ENCODE data around the gene CCL5.

CCL5 gene

GRCh38 chr17:35867574-35867973, 12.6 kb downstream of the CCL5 start:
- H3K4me3 ChIP-seq: no peak overlapping the region
- no peaks in the 10 kb centered on the region; the same call in 1 of the 2 replicates for H3K36me3 ChIP-seq (ENCODE audit: insufficient read depth, low read length)
- TF ChIP-seq FOXP2 (optimal IDR thresholded peaks at IDR 0.05; ENCODE audit: control extremely low read depth, extremely low read length, insufficient read depth): no peak
- TF ChIP-seq POLR2AphosphoS5 (IDR thresholded peaks at IDR 0.05; ENCODE audit: borderline replicate concordance, low read depth, low read length): no peak
- no peak for TF ChIP-seq EZH2 (IDR thresholded peaks at IDR 0.05)
- H3K9me3 ChIP-seq (ENCODE audit: low read depth, low read length): no peaks in the 10 kb centered on the region
- DNase-seq (ENCODE audit: low read depth, low spot score): no peak
- no peak overlapping the region for H3K9ac ChIP-seq (ENCODE audit: insufficient read length)
- no peak overlapping the region for H3K27ac ChIP-seq

GRCh38 chr17:35866341-35866950, 13.7 kb downstream of the CCL5 start:
- H3K9me3 ChIP-seq (ENCODE audit: low read depth, low read length): no peaks in the 10 kb centered on the region
- no peak overlapping the region for H3K9ac ChIP-seq (ENCODE audit: insufficient read length)
- TF ChIP-seq POLR2AphosphoS5 (IDR thresholded peaks at IDR 0.05; ENCODE audit: borderline replicate concordance, low read depth, low read length): no peak
- TF ChIP-seq EZH2 (IDR thresholded peaks at IDR 0.05): no peak
- no peak for TF ChIP-seq FOXP2 (optimal IDR thresholded peaks at IDR 0.05; ENCODE audit: control extremely low read depth, extremely low read length, insufficient read depth)
- no peak overlapping the region for H3K4me3 ChIP-seq
- peak overlapping the region; percentile 58; the same call in 1 of the 2 replicates for H3K27ac ChIP-seq
- no peak for DNase-seq (ENCODE audit: low read depth, low spot score)
- H3K36me3 ChIP-seq (ENCODE audit: insufficient read depth, low read length): no peaks in the 10 kb centered on the region; the same call in 1 of the 2 replicates

GRCh38 chr17:35865412-35866340, 14.5 kb downstream of the CCL5 start:
- H3K36me3 ChIP-seq (ENCODE audit: insufficient read depth, low read length): no peaks in the 10 kb centered on the region; the same call in 1 of the 2 replicates
- no peak overlapping the region for H3K4me3 ChIP-seq
- TF ChIP-seq POLR2AphosphoS5 (IDR thresholded peaks at IDR 0.05; ENCODE audit: borderline replicate concordance, low read depth, low read length) (no peak), FOXP2 (optimal IDR thresholded peaks at IDR 0.05; ENCODE audit: control extremely low read depth, extremely low read length, insufficient read depth) (no peak), EZH2 (IDR thresholded peaks at IDR 0.05) (no peak)
- no peak for DNase-seq (ENCODE audit: low read depth, low spot score)
- no peak overlapping the region for H3K9ac ChIP-seq (ENCODE audit: insufficient read length)
- H3K9me3 ChIP-seq (ENCODE audit: low read depth, low read length): no peaks in the 10 kb centered on the region
- peak overlapping the region; percentile 58; the same call in 1 of the 2 replicates for H3K27ac ChIP-seq

DNA sequence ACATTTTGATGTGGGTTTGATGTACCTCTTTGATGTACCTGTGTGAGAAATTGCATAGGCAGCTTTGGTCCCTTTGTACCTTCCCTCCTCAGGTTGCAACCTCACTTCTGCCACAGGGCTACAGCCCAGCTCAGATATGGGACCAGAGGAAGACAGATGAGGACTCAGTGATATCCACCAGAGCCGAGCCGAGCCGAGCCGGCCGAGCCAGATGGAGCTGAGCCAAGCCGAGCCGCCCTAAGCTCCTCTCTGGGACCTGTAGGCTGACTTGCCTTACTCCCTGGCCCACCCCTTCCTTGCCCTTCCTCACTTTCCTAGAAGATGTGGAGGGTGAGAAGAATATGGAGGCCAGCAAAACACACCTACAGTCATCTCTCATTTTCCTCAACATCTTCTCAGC, 15.3 kb downstream of the CCL5 start:
- DNase-seq (ENCODE audit: low read depth, low spot score): no peak
- no peak overlapping the region for H3K4me3 ChIP-seq
- TF ChIP-seq EZH2 (IDR thresholded peaks at IDR 0.05) (no peak), FOXP2 (optimal IDR thresholded peaks at IDR 0.05; ENCODE audit: control extremely low read depth, extremely low read length, insufficient read depth) (no peak), POLR2AphosphoS5 (IDR thresholded peaks at IDR 0.05; ENCODE audit: borderline replicate concordance, low read depth, low read length) (no peak)
- no peak overlapping the region for H3K9ac ChIP-seq (ENCODE audit: insufficient read length)
- no peaks in the 10 kb centered on the region for H3K9me3 ChIP-seq (ENCODE audit: low read depth, low read length)
- H3K27ac ChIP-seq: no peak overlapping the region
- no peaks in the 10 kb centered on the region; the same call in 1 of the 2 replicates for H3K36me3 ChIP-seq (ENCODE audit: insufficient read depth, low read length)

GRCh38 chr17:35856603-35857002, 23.6 kb downstream of the CCL5 start:
- no peak for DNase-seq (ENCODE audit: low read depth, low spot score)
- Histone ChIP-seq H3K9ac (ENCODE audit: insufficient read length) (no peak overlapping the region), H3K9me3 (ENCODE audit: low read depth, low read length) (no peaks in the 10 kb centered on the region), H3K36me3 (ENCODE audit: insufficient read depth, low read length) (peaks cover 33% of the 10 kb centered on the region), H3K4me3 (no peak overlapping the region), H3K27ac (no peak overlapping the region)
- TF ChIP-seq FOXP2 (optimal IDR thresholded peaks at IDR 0.05; ENCODE audit: control extremely low read depth, extremely low read length, insufficient read depth): no peak
- no peak for TF ChIP-seq POLR2AphosphoS5 (IDR thresholded peaks at IDR 0.05; ENCODE audit: borderline replicate concordance, low read depth, low read length)
- TF ChIP-seq EZH2 (IDR thresholded peaks at IDR 0.05): no peak

DNA sequence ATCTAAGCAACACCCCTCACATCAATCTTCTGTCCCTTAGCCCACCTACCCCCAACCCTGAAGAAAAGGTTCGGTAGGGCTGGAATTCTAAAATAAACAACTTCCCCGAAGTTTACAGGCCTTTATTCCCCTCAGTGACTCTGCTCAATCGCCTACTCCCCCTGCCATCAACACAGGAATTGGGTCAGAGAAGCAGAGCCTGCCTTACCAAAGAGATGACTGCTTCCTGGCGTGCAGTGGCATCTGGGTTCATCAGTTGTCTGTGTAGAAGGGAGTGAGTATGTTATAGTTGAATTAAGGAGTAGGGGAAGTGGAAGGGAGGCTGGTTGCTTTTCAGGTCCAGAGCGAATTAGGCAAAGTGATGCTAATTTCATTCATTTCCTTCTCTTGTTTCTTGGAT, 24.2 kb downstream of the CCL5 start:
- peaks cover 39% of the 10 kb centered on the region for H3K36me3 ChIP-seq (ENCODE audit: insufficient read depth, low read length)
- no peak for DNase-seq (ENCODE audit: low read depth, low spot score)
- TF ChIP-seq POLR2AphosphoS5 (IDR thresholded peaks at IDR 0.05; ENCODE audit: borderline replicate concordance, low read depth, low read length) (no peak), FOXP2 (optimal IDR thresholded peaks at IDR 0.05; ENCODE audit: control extremely low read depth, extremely low read length, insufficient read depth) (no peak), EZH2 (IDR thresholded peaks at IDR 0.05) (no peak)
- H3K4me3 ChIP-seq: no peak overlapping the region
- H3K9me3 ChIP-seq (ENCODE audit: low read depth, low read length): no peaks in the 10 kb centered on the region
- H3K9ac ChIP-seq (ENCODE audit: insufficient read length): no peak overlapping the region
- H3K27ac ChIP-seq: no peak overlapping the region

DNA sequence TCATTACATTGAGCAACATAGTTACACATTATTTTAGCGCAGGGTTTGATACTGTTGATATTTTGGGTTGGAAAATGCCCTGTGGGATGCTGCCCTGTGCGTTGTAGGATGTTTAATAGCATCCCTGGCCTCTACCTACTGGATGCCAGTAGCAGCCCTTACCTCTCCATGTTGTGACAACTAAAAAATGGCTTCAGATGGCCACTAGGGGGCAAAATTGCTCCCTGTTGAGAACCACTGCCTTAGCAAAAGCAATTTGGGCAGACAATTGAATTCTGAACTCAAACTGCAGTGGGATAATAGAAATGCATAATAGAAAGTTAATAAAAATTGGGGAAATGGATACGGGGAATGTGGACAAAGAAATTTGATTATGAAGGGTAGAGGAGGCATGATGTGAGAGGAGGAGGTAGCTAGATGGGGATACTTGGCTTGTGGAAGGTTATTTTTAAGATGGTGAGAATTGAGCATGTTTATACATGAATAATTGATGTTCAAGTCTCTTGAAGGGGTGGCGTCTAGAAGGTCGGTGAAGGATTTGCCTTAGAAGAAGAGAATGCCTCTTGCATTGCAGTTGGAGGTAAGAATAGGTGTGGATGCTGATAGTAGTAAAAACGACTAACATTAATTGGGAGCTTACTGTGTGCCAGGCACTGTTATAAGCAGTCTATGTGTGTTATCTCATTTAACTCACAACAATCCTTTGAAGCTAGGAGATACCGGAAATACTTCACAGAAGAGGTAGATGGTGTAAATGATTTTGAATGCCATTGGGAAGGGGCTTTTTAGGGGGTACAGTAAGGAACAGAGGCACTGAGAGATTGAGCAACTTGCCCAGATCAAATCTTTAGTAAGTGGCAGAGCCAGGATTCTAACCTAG, 30.5 kb downstream of the CCL5 start:
- H3K9ac ChIP-seq (ENCODE audit: insufficient read length): no peak overlapping the region
- H3K9me3 ChIP-seq (ENCODE audit: low read depth, low read length): no peaks in the 10 kb centered on the region
- H3K36me3 ChIP-seq (ENCODE audit: insufficient read depth, low read length): peaks cover 84% of the 10 kb centered on the region
- TF ChIP-seq POLR2AphosphoS5 (IDR thresholded peaks at IDR 0.05; ENCODE audit: borderline replicate concordance, low read depth, low read length) (no peak), EZH2 (IDR thresholded peaks at IDR 0.05) (no peak), FOXP2 (optimal IDR thresholded peaks at IDR 0.05; ENCODE audit: control extremely low read depth, extremely low read length, insufficient read depth) (no peak)
- no peak overlapping the region for H3K27ac ChIP-seq
- peak; percentile 45 for DNase-seq (ENCODE audit: low read depth, low spot score)
- H3K4me3 ChIP-seq: no peak overlapping the region

Measured in SK-N-MC (cell line).